A673 (cell line): ENCODE measurements around the gene PRR5. TPM values are rescaled to one million over a fixed set of nuclear protein-coding genes. Genes with fewer than 3 reads are reported as not detected.
A peak's percentile ranks its signal among the peaks of the same experiment; 100 is the strongest.

ENCODE experiments used
- BruUV-seq: library from RNA; stranded (reverse); fragments of 400-500 nt; replicated peaks from 2 replicates; lab custom pipeline; 2021; lab: Mats Ljungman, UMichigan
- CTCF ChIA-PET: fragments of 300-600 bp; sonication (Branson Sonifier 250); formaldehyde crosslinking; loops from one replicate; lab custom pipeline; 2022; ENCODE audit warnings: antibody characterized with exemption; lab: Charles Lee
- POLR2A ChIA-PET: fragments of 300-600 bp; sonication (Branson Sonifier 250); formaldehyde crosslinking; loops from one replicate; lab custom pipeline; 2022; ENCODE audit warnings: antibody characterized with exemption; ENCODE audit not compliant: low non-redundant PET; lab: Charles Lee
- DNase-seq: peaks from one replicate; pipeline ENCODE4 v3.0.0-alpha.2; 2015; ENCODE audit warnings: low spot score
- H3K27ac ChIP-seq: fragments of 200-600 bp; sonication (generic); 2 replicates; pipeline ENCODE4 v1.5.1; 2016; ENCODE audit warnings: mixed run types, low read depth, mild to moderate bottlenecking, mixed read lengths, antibody characterized with exemption, low read length; ENCODE audit not compliant: poor library complexity, severe bottlenecking
- H3K27me3 ChIP-seq: fragments of 200-600 bp; sonication (generic); replicated peaks from 2 replicates; pipeline ENCODE4 v1.6.1; 2017; ENCODE audit warnings: mixed run types, low read depth, mild to moderate bottlenecking, mixed read lengths, antibody characterized with exemption, low read length; ENCODE audit not compliant: insufficient read depth, poor library complexity
- H3K36me3 ChIP-seq: fragments of 200-600 bp; sonication (generic); 2 replicates; pipeline ENCODE4 v1.6.1; 2016; ENCODE audit warnings: mixed run types, mild to moderate bottlenecking, mixed read lengths, antibody characterized with exemption, low read length; ENCODE audit not compliant: insufficient read depth, poor library complexity, severe bottlenecking
- H3K4me1 ChIP-seq: fragments of 200-600 bp; sonication (generic); 2 replicates; pipeline ENCODE4 v1.6.1; 2017; ENCODE audit warnings: mixed run types, mild to moderate bottlenecking, mixed read lengths, antibody characterized with exemption, low read length; ENCODE audit not compliant: insufficient read depth, poor library complexity, severe bottlenecking
- H3K4me3 ChIP-seq: fragments of 200-600 bp; sonication (generic); 2 replicates; pipeline ENCODE4 v1.5.1; 2016; ENCODE audit warnings: low read depth, mixed run types, mild to moderate bottlenecking, mixed read lengths, low read length; ENCODE audit not compliant: poor library complexity, severe bottlenecking
- H3K9me3 ChIP-seq: fragments of 200-600 bp; sonication (generic); 2 replicates; pipeline ENCODE4 v1.6.1; 2016; ENCODE audit warnings: mixed run types, low read depth, mild to moderate bottlenecking, mixed read lengths, antibody characterized with exemption, low read length; ENCODE audit not compliant: poor library complexity, severe bottlenecking
- EZH2 ChIP-seq: fragments of 200-600 bp; sonication (generic); IDR thresholded peaks from 2 replicates; pipeline ENCODE4 v1.6.1; 2017; ENCODE audit warnings: borderline replicate concordance, low read depth, mild to moderate bottlenecking, mixed read lengths, antibody characterized with exemption, low read length; ENCODE audit not compliant: poor library complexity, severe bottlenecking
- intact Hi-C: fragments of 100-400 bp; cut with micrococcal nuclease; formaldehyde crosslinking; loops from one replicate; pipeline ENCODE4 v1.10.0; 2022; ENCODE audit not compliant: unreplicated experiment
- total RNA-seq: library from RNA; stranded (reverse); gene quantifications from 2 replicates; pipeline ENCODE4 v1.2.3, GENCODE V29; 2021
- TF ChIP-seq, protein P1 (sequence below): fragments of 300-800, 200-600 bp; sonication (generic); conservative IDR thresholded peaks from 2 replicates; pipeline ENCODE4 v1.5.1; 2017; ENCODE audit warnings: low read depth, mild to moderate bottlenecking, antibody characterized with exemption, low read length, moderate library complexity, mixed read lengths

Gene PRR5
- total RNA-seq, 1 experiment from 2014 or later = 17.9 TPM

DNA sequence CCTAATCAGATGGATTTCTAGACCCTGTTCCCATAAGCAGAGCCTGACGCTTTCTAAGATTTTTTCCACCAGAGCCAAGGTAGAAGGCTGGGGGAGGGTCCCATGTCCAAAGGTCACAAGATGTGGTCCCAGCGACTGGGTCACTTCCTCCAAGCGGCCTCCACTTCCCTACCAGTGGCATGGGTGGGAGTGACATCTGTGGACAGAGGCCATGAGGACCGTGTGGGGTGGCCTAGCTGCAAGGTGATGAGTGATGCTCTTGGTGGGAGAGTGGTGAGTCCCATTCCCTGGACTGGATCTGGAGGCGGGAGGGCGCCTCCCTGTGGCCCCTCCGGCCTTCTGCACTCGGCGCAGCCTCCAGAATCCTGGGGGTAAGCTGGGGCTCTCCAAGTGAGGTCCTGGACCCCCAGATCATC is 32.4 kb upstream of the PRR5 start:
- Histone ChIP-seq H3K4me3 (peak overlapping the region; percentile 51), H3K9me3 (no peaks in the 10 kb centered on the region), H3K27me3 (peaks cover 5% of the 10 kb centered on the region), H3K36me3 (no peaks in the 10 kb centered on the region), H3K27ac (no peak overlapping the region), H3K4me1 (peaks cover 4% of the 10 kb centered on the region)
- BruUV-seq = no TSS peak
- TF ChIP-seq EZH2 = no peak
- TF ChIP-seq, protein P1, sequence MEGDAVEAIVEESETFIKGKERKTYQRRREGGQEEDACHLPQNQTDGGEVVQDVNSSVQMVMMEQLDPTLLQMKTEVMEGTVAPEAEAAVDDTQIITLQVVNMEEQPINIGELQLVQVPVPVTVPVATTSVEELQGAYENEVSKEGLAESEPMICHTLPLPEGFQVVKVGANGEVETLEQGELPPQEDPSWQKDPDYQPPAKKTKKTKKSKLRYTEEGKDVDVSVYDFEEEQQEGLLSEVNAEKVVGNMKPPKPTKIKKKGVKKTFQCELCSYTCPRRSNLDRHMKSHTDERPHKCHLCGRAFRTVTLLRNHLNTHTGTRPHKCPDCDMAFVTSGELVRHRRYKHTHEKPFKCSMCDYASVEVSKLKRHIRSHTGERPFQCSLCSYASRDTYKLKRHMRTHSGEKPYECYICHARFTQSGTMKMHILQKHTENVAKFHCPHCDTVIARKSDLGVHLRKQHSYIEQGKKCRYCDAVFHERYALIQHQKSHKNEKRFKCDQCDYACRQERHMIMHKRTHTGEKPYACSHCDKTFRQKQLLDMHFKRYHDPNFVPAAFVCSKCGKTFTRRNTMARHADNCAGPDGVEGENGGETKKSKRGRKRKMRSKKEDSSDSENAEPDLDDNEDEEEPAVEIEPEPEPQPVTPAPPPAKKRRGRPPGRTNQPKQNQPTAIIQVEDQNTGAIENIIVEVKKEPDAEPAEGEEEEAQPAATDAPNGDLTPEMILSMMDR = peak; percentile 52
- DNase-seq = no peak
- ChIA-PET CTCF (interaction anchor here (0.5 kb wide), 1 partner anchor 351 kb away, joined by 5 read pairs; no protein-coding TSS in a partner anchor), POLR2A (no interaction called here)
- intact Hi-C loops = no loop called here

DNA sequence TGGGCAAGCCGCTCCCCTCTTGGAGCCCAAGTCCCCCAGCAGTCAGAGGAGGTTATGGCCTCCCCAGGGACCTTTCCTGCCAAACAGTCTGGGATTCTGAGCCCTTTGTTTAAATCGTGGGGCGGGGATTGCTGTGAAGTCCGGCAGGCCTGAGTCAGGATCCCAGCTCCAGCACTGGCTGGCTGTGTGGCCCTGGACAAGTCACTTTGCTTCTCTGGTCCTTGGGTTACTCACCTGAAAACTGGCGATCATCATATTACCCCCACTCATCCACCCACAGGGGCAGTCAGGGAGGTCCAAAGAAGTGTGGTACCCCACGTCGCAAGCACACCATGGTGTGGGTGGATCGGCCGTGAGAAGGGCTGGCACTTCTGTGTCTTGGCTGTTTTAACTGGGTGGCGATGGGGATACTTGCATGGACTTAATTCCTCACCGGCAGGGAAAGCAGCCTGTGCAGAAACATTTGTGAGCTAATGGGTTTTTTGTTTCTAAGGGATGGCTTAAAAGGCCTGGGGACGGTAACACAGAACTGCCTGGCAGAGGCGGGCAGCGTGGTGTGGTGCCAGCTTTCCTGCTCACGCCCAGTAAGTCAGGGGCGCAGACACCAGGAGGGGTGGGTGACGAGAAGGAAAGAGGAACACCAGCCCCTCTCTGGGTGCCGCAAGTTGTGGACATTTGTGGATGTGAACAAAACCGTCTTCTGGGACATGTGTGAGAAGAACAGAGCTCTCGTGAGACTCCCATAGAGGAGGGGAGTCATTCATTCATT is 31.6 kb upstream of the PRR5 start:
- no peak overlapping the region for H3K27ac ChIP-seq
- H3K27me3 ChIP-seq = peaks cover 5% of the 10 kb centered on the region
- no peaks in the 10 kb centered on the region for H3K36me3 ChIP-seq
- intact Hi-C loops = no loop called here
- H3K4me1 ChIP-seq = peaks cover 4% of the 10 kb centered on the region
- H3K9me3 ChIP-seq = no peaks in the 10 kb centered on the region
- POLR2A ChIA-PET = interaction anchor here (0.6 kb wide), 1 partner anchor 1540 kb away, joined by 3 read pairs; no protein-coding TSS in a partner anchor
- H3K4me3 ChIP-seq = no peak overlapping the region
- no peak for TF ChIP-seq EZH2
- TF ChIP-seq, protein P1 = no peak
- CTCF ChIA-PET = interaction anchor here (0.5 kb wide), 1 partner anchor 350 kb away, joined by 5 read pairs; no protein-coding TSS in a partner anchor
- no peak for DNase-seq
- no TSS peak for BruUV-seq

DNA sequence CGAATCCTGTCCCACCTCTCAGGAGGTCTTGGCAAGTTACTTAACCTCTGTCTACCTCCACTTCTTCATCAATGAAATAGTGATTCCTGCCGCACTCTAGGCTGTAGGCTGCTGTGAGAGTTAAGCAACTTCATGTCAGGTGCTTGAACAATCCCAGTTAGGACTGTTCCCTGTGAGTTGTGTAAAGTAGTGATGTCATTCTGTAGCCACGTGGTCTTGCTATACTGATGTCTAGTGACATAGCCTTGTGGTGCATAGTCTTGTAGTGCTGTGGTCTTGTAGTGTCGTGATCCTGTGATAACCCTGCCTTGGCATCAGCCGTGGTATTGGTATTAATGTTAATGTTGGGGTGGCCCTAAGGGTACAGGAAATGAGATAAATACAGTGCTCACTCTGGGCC is 30.3 kb upstream of the PRR5 start:
- intact Hi-C loops = no loop called here
- no TSS peak for BruUV-seq
- Histone ChIP-seq H3K4me1 (peaks cover 4% of the 10 kb centered on the region), H3K27ac (no peak overlapping the region), H3K9me3 (no peaks in the 10 kb centered on the region), H3K4me3 (no peak overlapping the region), H3K27me3 (peaks cover 5% of the 10 kb centered on the region), H3K36me3 (no peaks in the 10 kb centered on the region)
- TF ChIP-seq EZH2 = no peak
- TF ChIP-seq, protein P1 = no peak
- ChIA-PET POLR2A (no interaction called here), CTCF (no interaction called here)
- no peak for DNase-seq
